ENCODE measurements around the gene P2RY4. TPM values are rescaled to one million over a fixed set of nuclear protein-coding genes. Genes with fewer than 3 reads are reported as not detected.

P2RY4 gene
- total and polyA plus RNA-seq, 2 of the 8 experiments (the other 6 are each of a cell fraction or from before 2014, with no cell fraction given) = 0.38 TPM; not detected in 1

GRCh38 chrX:70254909-70255308 is 5.1 kb downstream of the P2RY4 start (continued):
- TF ChIP-seq SAP30 (IDR thresholded peaks at IDR 0.05; ENCODE audit: insufficient read depth, insufficient replicate concordance, low read length) (no peak), CEBPB (IDR thresholded peaks at IDR 0.05; ENCODE audit: low read depth, low read length) (no peak), CHD2 (IDR thresholded peaks at IDR 0.05; ENCODE audit: low read length) (no peak), HDAC6 (IDR thresholded peaks at IDR 0.05; ENCODE audit: low read depth, low read length) (no peak), POLR2AphosphoS5 (IDR thresholded peaks at IDR 0.05; ENCODE audit: low read depth, low read length) (no peak), SIRT6 (IDR thresholded peaks at IDR 0.05; ENCODE audit: low read length) (no peak)
